IMR-90 (cell line): Measurements from ENCODE around the gene LIPE. TPM values are rescaled to one million over a fixed set of nuclear protein-coding genes. Genes with fewer than 3 reads are reported as not detected.

Source experiments
- ATAC-seq: fragments of 200-7000 bp; cut with Tn5 transposase; 2 replicates; pipeline ENCODE4 v1.9.1; 2020; ENCODE audit warnings: low read depth, mild to moderate bottlenecking, moderate library complexity
- BruUV-seq: library from RNA; stranded (reverse); fragments of 400-500 nt; replicated peaks from 2 replicates; lab custom pipeline; 2021; lab: Mats Ljungman, UMichigan
- CTCF ChIA-PET: fragments of 300-600 bp; formaldehyde crosslinking; extraction: SDS; loops from one replicate; lab custom pipeline; 2021; ENCODE audit warnings: antibody characterized with exemption; lab: Yijun Ruan, JAX
- POLR2A ChIA-PET: fragments of 300-600 bp; sonication (Branson Sonifier 250); formaldehyde crosslinking; loops from one replicate; lab custom pipeline; 2022; ENCODE audit warnings: antibody characterized with exemption; ENCODE audit not compliant: unreplicated experiment; lab: Charles Lee
- DNase-seq: peaks from one replicate; pipeline ENCODE4 v3.0.0; 2013
- H2AFZ ChIP-seq: replicated peaks from 2 replicates; pipeline ENCODE3; 2013; ENCODE audit warnings: low read length, mild to moderate bottlenecking; ENCODE audit not compliant: poor library complexity
- H2AK5ac ChIP-seq: 2 replicates; pipeline ENCODE4 v1.6.1; 2013; ENCODE audit warnings: low read depth, low read length, inconsistent platforms
- H2AK9ac ChIP-seq: replicated peaks from 2 replicates; pipeline ENCODE3; 2013; ENCODE audit warnings: mild to moderate bottlenecking, low read depth, low read length, moderate library complexity; ENCODE audit not compliant: poor library complexity
- H2BK120ac ChIP-seq: 2 replicates; pipeline ENCODE4 v1.6.1; 2013; ENCODE audit warnings: low read depth, low read length, inconsistent platforms
- H2BK15ac ChIP-seq: 3 replicates; pipeline ENCODE4 v1.6.1; 2013; ENCODE audit warnings: low read depth, low read length, inconsistent platforms
- H2BK20ac ChIP-seq: 2 replicates; pipeline ENCODE4 v1.6.1; 2013; ENCODE audit warnings: low read depth, mild to moderate bottlenecking, inconsistent platforms, low read length, moderate library complexity
- H2BK5ac ChIP-seq: 2 replicates; pipeline ENCODE4 v1.6.1; 2013; ENCODE audit warnings: mild to moderate bottlenecking, low read depth, low read length, inconsistent platforms; ENCODE audit not compliant: poor library complexity, severe bottlenecking
- H3K14ac ChIP-seq: replicated peaks from 2 replicates; pipeline ENCODE4 v1.6.1; 2013; ENCODE audit warnings: low read depth, low read length, inconsistent platforms
- H3K18ac ChIP-seq: 2 replicates; pipeline ENCODE4 v1.6.1; 2013; ENCODE audit warnings: low read depth, low read length, control low read depth
- H3K23ac ChIP-seq: 2 replicates; pipeline ENCODE4 v1.6.1; 2013; ENCODE audit warnings: low read depth, low read length, inconsistent platforms
- H3K27ac ChIP-seq: 2 replicates; pipeline ENCODE4 v1.5.1; 2013; ENCODE audit warnings: mild to moderate bottlenecking, control low read depth, low read length; ENCODE audit not compliant: insufficient read depth
- H3K27me3 ChIP-seq: 2 replicates; pipeline ENCODE4 v1.6.1; 2013; ENCODE audit warnings: low read length; ENCODE audit not compliant: control insufficient read depth, insufficient read depth
- H3K36me3 ChIP-seq: 2 replicates; pipeline ENCODE4 v1.6.1; 2013; ENCODE audit warnings: low read length, mixed read lengths; ENCODE audit not compliant: control insufficient read depth, insufficient read depth
- H3K4ac ChIP-seq: 2 replicates; pipeline ENCODE4 v1.6.1; 2013; ENCODE audit warnings: low read depth, low read length, inconsistent platforms
- H3K4me1 ChIP-seq: 2 replicates; pipeline ENCODE4 v1.6.1; 2013; ENCODE audit warnings: low read length, mixed read lengths; ENCODE audit not compliant: control insufficient read depth, insufficient read depth
- H3K4me2 ChIP-seq: 2 replicates; pipeline ENCODE4 v1.6.1; 2013; ENCODE audit warnings: low read depth, mild to moderate bottlenecking, control low read depth, low read length, moderate library complexity
- H3K4me3 ChIP-seq: 2 replicates; pipeline ENCODE4 v1.5.1; 2013; ENCODE audit warnings: low read depth, mild to moderate bottlenecking, control low read depth, low read length, moderate library complexity; ENCODE audit not compliant: insufficient read depth
- H3K56ac ChIP-seq: 2 replicates; pipeline ENCODE4 v1.6.1; 2013; ENCODE audit warnings: low read length, inconsistent platforms; ENCODE audit not compliant: insufficient read depth; ENCODE audit errors: extremely low read depth
- H3K79me1 ChIP-seq, 2 experiments: 2 replicates each; pipeline ENCODE4 v1.6.1; 2013; ENCODE audit warnings: low read length in 2 of 2, inconsistent platforms in 1 of 2, low read depth in 1 of 2
- H3K9ac ChIP-seq: 2 replicates; pipeline ENCODE4 v1.6.1; 2013; ENCODE audit warnings: low read depth, low read length, control low read depth
- H3K9me1 ChIP-seq: 2 replicates; pipeline ENCODE4 v1.6.1; 2013; ENCODE audit warnings: low read length, inconsistent platforms; ENCODE audit not compliant: insufficient read depth
- H3K9me3 ChIP-seq: 2 replicates; pipeline ENCODE4 v1.6.1; 2013; ENCODE audit warnings: low read length; ENCODE audit not compliant: control insufficient read depth, insufficient read depth
- H4K20me1 ChIP-seq: 2 replicates; pipeline ENCODE4 v1.6.1; 2013; ENCODE audit warnings: low read length, inconsistent platforms; ENCODE audit not compliant: insufficient read depth
- H4K5ac ChIP-seq: 2 replicates; pipeline ENCODE4 v1.6.1; 2013; ENCODE audit warnings: mild to moderate bottlenecking, low read depth, low read length, control low read depth
- H4K8ac ChIP-seq, 2 experiments: 2 replicates each; pipeline ENCODE4 v1.6.1; 2013; ENCODE audit warnings: low read depth in 2 of 2, low read length in 2 of 2, control low read depth in 1 of 2, inconsistent platforms in 1 of 2
- H4K91ac ChIP-seq: 2 replicates; pipeline ENCODE4 v1.6.1; 2013; ENCODE audit warnings: low read depth, low read length, inconsistent platforms; ENCODE audit not compliant: insufficient read depth
- BHLHE40 ChIP-seq: fragments of 150-350 bp; IDR thresholded peaks from 2 replicates; pipeline ENCODE4 v1.6.1; 2016; ENCODE audit warnings: mild to moderate bottlenecking, low read depth, low read length
- CEBPB ChIP-seq: IDR thresholded peaks from 2 replicates; pipeline ENCODE4 v1.6.1; 2012; ENCODE audit warnings: low read depth, low read length, improper control_type of control experiment
- CHD1 ChIP-seq: IDR thresholded peaks from 2 replicates; pipeline ENCODE4 v1.6.1; 2012; ENCODE audit warnings: low read depth, low read length, improper control_type of control experiment
- CTCF ChIP-seq: conservative IDR thresholded peaks from 2 replicates; pipeline ENCODE4 v1.5.1; 2012; ENCODE audit warnings: mild to moderate bottlenecking, low read depth, low read length, improper control_type of control experiment
- FOS ChIP-seq: fragments of 150-350 bp; IDR thresholded peaks from 2 replicates; pipeline ENCODE4 v1.6.1; 2016; ENCODE audit warnings: low read depth, low read length
- MAFK ChIP-seq: IDR thresholded peaks from 2 replicates; pipeline ENCODE4 v1.6.1; 2012; ENCODE audit warnings: low read depth, low read length, improper control_type of control experiment
- MAZ ChIP-seq: IDR thresholded peaks from 2 replicates; pipeline ENCODE4 v1.6.1; 2012; ENCODE audit warnings: low read depth, mild to moderate bottlenecking, low read length, improper control_type of control experiment, moderate library complexity, borderline replicate concordance
- NFE2L2 ChIP-seq: fragments of 150-350 bp; IDR thresholded peaks from 2 replicates; pipeline ENCODE4 v1.6.1; 2016; ENCODE audit warnings: low read depth, mild to moderate bottlenecking, low read length
- POLR2A ChIP-seq: IDR thresholded peaks from 2 replicates; pipeline ENCODE4 v1.6.1; 2012; ENCODE audit warnings: mild to moderate bottlenecking, low read depth, low read length
- RAD21 ChIP-seq: IDR thresholded peaks from 2 replicates; pipeline ENCODE4 v1.6.1; 2012; ENCODE audit warnings: low read length, improper control_type of control experiment
- RCOR1 ChIP-seq: IDR thresholded peaks from 2 replicates; pipeline ENCODE4 v1.6.1; 2012; ENCODE audit warnings: mild to moderate bottlenecking, low read length, improper control_type of control experiment; ENCODE audit not compliant: insufficient replicate concordance
- RFX5 ChIP-seq: IDR thresholded peaks from 2 replicates; pipeline ENCODE4 v1.8.0; 2012; ENCODE audit warnings: low read depth, mild to moderate bottlenecking, low read length, moderate library complexity
- SMC3 ChIP-seq: fragments of 150-350 bp; IDR thresholded peaks from 2 replicates; pipeline ENCODE4 v1.6.1; 2016; ENCODE audit warnings: low read depth, mild to moderate bottlenecking, antibody characterized with exemption, low read length, moderate library complexity
- USF2 ChIP-seq: fragments of 150-350 bp; IDR thresholded peaks from 2 replicates; pipeline ENCODE4 v1.6.1; 2017; ENCODE audit warnings: mild to moderate bottlenecking, antibody characterized with exemption, low read length, low read depth
- WGBS, 2 experiments: methylation state at CpG; one replicate each; pipeline versions ENCODE4 v1.1.5 to v1.1.7; 2013; ENCODE audit warnings: missing lambda C conversion rate in 2 of 2; ENCODE audit not compliant: insufficient read length in 1 of 2; ENCODE audit errors: extremely low coverage in 2 of 2; 5-methylcytosine and 5-hydroxymethylcytosine counted together
- dilution Hi-C: fragments of 300-500 bp; cut with HindIII; formaldehyde crosslinking; loops from one replicate; pipeline ENCODE4 v1.14.3; 2018; ENCODE audit warnings: low sequenced_read_pairs; ENCODE audit not compliant: unreplicated experiment
- in situ Hi-C: fragments of 300-500 bp; cut with MboI; formaldehyde crosslinking; loops from 3 replicates; pipeline ENCODE4 v1.14.3; 2019; ENCODE audit warnings: low sequenced_read_pairs, inconsistent platforms, mixed read lengths
- intact Hi-C: fragments of 100-400 bp; cut with micrococcal nuclease; formaldehyde crosslinking; loops from 2 replicates; pipeline ENCODE4 v1.10.0; 2022
- polyA plus RNA-seq, 3 experiments: library from polyadenylated mRNA; depleted of rRNA; stranded (reverse); fragments of >200 nt; gene quantifications; 2 replicates each; pipeline ENCODE4 v1.2.3, GENCODE V29; 2012; ENCODE audit warnings: low replicate concordance in 1 of 3
- total RNA-seq: library from RNA; depleted of rRNA; stranded (reverse); fragments of >200 nt; gene quantifications from 2 replicates; pipeline ENCODE4 v1.2.3, GENCODE V29; 2012
- TF ChIP-seq, protein P1 (sequence below): fragments of 150-350 bp; IDR thresholded peaks from 2 replicates; pipeline ENCODE4 v1.6.1; 2016; ENCODE audit warnings: low read depth, mild to moderate bottlenecking, low read length, moderate library complexity, borderline replicate concordance

The LIPE gene
- total and polyA plus RNA-seq, 2 of the 4 experiments (the other 2 are of a cell fraction): 1.1 to 5.4 TPM

- Histone ChIP-seq H2BK5ac (no peak overlapping the region), H3K4me1 (peaks cover 6% of the 10 kb centered on the region; the same call in 1 of the 2 replicates), H3K18ac (no peak overlapping the region), H2BK15ac (no peak overlapping the region), H4K20me1 (no peaks in the 10 kb centered on the region), H3K9me3 (no peaks in the 10 kb centered on the region), H3K27ac (no peak overlapping the region), H3K4me3 (no peak overlapping the region), H3K14ac (0 out of 2 replicates have a peak overlapping the region, but pooled peaks have one; percentile 56), H3K23ac (no peak overlapping the region), H4K5ac (no peak overlapping the region), H2AK5ac (no peak overlapping the region), H4K91ac (no peak overlapping the region), H3K4me2 (no peak overlapping the region), H2AK9ac (no peak overlapping the region), H3K9ac (no peak overlapping the region), H2BK120ac (no peak overlapping the region), H4K8ac (no peak overlapping the region), H2AFZ (no peak overlapping the region), H2BK20ac (no peak overlapping the region), H3K79me1 (no peaks in the 10 kb centered on the region), H3K4ac (no peak overlapping the region), H3K9me1 (peaks cover 4% of the 10 kb centered on the region; the same call in 1 of the 2 replicates), H3K27me3 (peaks cover 7% of the 10 kb centered on the region), H3K36me3 (no peaks in the 10 kb centered on the region), H3K56ac (no peak overlapping the region)
- BruUV-seq: no TSS peak
- in situ Hi-C loops: no loop called here
- no peak for DNase-seq
- no peak; the same call in 1 of the 2 replicates for ATAC-seq
- intact Hi-C loops: no loop called here
- dilution Hi-C loops: no loop called here
- 60% methylated on average over 1 of the region's 5 CpGs; no CpG with 5 or more reads in 1 of the 2 experiments for WGBS, 2 experiments
- ChIA-PET POLR2A (no interaction called here), CTCF (interaction anchor here (0.9 to 1.0 kb wide), 3 partner anchors 17 to 96 kb away, joined by 3 to 5 read pairs (median 4); no protein-coding TSS in a partner anchor)
- TF ChIP-seq NFE2L2 (no peak), SMC3 (no peak), CEBPB (no peak), FOS (no peak), RCOR1 (no peak), MAFK (no peak), BHLHE40 (no peak), POLR2A (no peak), MAZ (no peak), CTCF (no peak), USF2 (no peak), RFX5 (no peak), CHD1 (no peak), RAD21 (no peak)
- TF ChIP-seq, protein P1, sequence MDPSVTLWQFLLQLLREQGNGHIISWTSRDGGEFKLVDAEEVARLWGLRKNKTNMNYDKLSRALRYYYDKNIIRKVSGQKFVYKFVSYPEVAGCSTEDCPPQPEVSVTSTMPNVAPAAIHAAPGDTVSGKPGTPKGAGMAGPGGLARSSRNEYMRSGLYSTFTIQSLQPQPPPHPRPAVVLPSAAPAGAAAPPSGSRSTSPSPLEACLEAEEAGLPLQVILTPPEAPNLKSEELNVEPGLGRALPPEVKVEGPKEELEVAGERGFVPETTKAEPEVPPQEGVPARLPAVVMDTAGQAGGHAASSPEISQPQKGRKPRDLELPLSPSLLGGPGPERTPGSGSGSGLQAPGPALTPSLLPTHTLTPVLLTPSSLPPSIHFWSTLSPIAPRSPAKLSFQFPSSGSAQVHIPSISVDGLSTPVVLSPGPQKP: no peak
These were observed 39.5 kb upstream of the LIPE start for GRCh38 chr19:42466521-42467182.
